Dedifferentiated amniotic fluid mesenchymal stem cell (primary cell): Measurements from ENCODE around the gene ATRN.
"Not testable (repeated sequence)": the region's sequence is repeated elsewhere in the genome, so short reads cannot be mapped to it uniquely, and the experiment has no call there.

Experiments used
- DNase-seq: peaks from one replicate; pipeline ENCODE4 v3.0.0-alpha.2; 2016; ENCODE audit errors: extremely low spot score

Gene ATRN

GRCh38 chr20:3515379-3516170 lies 44.8 kb downstream of the ATRN start:
- no peak for DNase-seq

DNA sequence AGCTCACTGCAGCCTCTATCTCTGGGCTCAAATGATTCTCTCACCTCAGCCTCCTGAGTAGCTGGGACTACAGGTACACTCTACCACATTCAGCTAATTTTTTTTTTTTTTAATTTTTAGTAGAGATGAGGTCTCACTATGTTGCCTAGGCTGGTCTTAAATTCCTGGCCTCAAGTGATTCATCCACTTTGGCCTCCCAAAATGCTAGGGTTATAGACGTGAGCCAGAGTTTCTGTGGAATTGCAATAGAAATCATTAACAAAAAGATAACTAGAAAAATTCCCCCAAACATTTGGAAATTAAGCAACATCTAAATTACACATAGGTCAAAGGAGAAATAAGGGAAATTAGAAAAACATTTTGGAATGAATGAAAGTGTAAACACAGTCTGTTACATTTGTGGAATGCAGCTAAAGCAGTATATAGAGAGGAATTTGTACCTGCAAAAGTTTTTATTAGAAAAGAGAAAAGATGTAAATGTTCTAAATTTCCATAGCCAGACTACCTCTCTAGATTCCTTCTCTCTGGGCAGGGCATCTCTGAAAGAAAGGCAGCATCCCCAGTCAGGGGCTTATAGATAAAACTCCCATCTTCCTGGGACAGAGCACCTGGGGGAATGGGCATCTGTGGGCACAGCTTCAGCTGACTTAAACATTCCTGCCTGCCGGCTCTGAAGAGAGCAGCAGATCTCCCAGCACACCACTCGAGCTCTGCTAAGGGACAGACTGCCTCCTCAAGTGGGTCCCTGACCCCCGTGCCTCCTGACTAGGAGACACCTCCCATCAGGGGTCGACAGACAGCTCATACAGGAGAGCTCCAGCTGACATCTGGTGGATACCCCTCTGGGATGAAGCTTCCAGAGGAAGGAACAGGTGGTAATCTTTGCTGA lies 51.3 kb downstream of the ATRN start:
- DNase-seq, result no peak

GRCh38 chr20:3524696-3525095 lies 53.9 kb downstream of the ATRN start:
- not testable (repeated sequence) for DNase-seq

DNA sequence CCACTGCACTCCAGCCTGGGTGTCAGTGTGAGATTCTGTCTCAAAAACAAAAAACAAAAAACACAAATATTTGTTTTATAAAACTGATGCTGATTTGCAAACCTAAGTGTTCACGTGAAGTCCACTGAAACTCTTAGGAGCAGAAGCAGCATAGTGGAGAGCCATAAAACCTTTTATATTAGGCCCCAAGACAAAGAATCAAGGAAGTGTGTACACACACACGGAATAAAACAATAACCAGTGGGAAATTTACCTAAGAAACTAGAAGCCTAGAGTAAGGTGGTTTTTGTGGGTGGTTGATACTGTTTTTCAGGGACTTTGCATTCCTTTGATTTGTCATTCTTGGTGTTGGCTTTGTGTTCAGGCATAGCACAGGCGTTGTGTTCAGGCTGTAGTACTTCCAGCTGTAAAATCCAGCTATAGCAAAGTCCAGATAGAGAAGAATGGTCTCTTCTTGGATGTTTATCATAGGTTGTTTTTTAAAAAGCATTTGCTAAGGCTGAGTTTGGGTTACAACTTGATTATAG lies 61.3 kb downstream of the ATRN start:
- DNase-seq, result no peak

- DNase-seq, result not testable (repeated sequence)
Measured at GRCh38 chr20:3537733-3538132, 66.9 kb downstream of the ATRN start.

DNA sequence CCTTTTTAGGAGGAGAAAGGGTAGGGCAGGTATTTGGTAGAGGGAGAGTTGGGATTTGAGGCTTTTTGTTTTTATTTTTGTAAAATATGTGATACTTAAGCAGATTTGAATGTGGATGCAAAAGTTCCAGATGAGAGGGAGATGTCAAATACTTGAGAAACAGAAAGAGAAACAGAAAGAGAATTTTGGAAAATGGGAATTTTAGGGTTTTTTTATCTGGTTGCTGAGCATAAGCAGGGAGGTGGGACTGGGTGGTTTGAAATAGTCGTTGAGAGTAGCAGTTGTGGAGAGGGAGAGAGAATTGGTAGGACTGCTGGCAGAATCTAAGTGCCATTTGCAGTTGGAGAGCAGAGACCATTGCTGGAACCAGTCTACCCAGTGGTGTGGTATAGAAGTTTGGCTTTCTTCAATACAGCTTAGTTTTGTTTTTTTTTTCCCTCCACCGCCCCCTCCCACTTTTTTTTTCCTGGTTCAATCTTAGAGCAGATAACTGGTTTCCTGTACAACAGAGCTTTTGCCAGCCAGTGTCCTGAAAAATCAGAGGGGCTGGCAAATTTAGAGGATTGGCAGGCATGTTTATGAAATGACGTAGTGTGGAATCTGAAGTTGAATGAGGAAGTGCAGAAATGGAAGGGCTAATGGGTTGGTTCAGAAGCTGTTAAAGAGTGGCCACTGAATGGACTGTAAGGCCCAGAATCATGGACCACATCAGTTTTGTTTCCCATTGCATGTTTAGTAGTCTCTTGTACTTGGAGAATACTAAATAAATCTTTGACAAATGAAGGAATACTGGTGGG lies 68.7 kb downstream of the ATRN start:
- no peak for DNase-seq

- DNase-seq, result no peak
Measured at GRCh38 chr20:3541887-3542721, 71.3 kb downstream of the ATRN start.

- no peak for DNase-seq
Measured at GRCh38 chr20:3543901-3544507, 73.2 kb downstream of the ATRN start.

GRCh38 chr20:3545401-3545925 lies 74.6 kb downstream of the ATRN start:
- no peak for DNase-seq

DNA sequence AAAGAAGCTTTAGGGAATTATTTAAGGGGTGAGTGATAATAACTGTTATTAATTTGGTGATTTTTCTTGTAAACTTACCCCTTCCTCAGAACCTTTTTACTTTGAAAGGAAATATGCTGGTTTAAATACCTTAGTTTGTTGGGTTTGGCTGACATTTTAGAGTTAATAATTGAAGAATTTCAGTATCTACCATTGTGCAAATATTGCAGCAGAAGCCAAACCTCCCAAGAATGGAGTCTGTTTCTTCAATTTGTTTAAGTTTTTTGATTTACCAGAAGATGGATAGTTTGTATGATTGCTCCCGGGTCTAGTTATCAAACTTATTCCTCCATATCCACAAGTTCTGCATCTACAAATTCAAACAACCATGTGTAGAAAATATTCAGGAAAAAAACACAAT lies 77.1 kb downstream of the ATRN start:
- no peak for DNase-seq

- DNase-seq, result no peak
Measured at GRCh38 chr20:3550837-3551236, 80.0 kb downstream of the ATRN start.

DNA sequence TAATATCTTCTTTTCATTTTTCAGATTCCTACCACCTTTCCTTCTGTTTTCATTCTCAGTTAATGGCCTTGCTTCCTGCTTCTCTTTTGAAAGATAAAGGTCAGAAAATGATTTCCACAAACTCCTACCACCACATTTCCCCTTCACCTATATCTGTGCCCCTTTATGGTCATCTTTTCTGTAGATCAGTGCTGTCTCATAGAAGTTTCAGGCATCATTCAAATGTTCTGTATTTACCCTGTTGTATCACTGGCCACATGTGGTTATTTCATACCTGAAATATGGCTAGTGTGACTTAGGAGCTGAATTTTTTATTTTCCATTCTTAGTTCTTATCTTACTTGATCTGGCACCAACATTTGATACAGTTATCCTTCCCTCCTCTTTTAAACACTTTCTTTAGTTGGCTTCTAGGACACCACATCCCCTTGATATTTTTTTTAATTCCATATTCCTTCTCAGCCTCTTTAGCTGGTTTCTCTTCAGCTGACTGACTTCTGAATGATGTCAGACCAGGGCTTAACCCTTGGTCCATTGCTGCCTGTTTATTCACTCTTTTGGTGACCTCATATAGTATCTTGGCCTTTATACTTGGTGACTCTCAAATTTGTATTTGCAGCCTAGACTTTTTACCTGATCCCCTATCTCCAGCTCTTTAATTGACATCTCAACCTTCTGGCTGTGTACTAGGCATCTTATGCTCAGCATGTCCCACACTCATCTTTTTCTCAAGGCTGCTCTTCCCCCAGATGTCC lies 81.0 kb downstream of the ATRN start:
- no peak for DNase-seq

DNA sequence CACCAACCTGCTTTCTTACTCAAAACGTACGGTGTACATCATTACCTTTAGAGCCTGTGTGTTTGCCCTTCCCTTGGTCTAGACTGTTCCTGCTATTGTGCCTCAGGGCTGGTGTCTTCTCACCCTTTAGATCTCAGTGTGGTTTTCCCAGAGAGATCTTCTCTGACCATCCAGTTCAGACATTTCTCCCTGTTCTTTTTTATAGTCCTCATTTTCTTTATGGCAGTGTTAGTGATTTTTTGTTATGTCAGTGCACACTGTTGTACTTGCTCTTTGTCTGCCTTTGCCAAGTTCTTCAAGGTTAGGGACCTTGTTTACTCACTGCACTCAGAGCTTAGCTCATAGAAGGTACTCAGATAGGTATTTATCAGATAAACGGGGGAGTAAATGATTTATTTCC lies 82.8 kb downstream of the ATRN start:
- no peak for DNase-seq

- no peak for DNase-seq
Measured at GRCh38 chr20:3557237-3557785, 86.5 kb downstream of the ATRN start.

- no peak for DNase-seq
Measured at GRCh38 chr20:3559231-3559630, 88.4 kb downstream of the ATRN start.

DNA sequence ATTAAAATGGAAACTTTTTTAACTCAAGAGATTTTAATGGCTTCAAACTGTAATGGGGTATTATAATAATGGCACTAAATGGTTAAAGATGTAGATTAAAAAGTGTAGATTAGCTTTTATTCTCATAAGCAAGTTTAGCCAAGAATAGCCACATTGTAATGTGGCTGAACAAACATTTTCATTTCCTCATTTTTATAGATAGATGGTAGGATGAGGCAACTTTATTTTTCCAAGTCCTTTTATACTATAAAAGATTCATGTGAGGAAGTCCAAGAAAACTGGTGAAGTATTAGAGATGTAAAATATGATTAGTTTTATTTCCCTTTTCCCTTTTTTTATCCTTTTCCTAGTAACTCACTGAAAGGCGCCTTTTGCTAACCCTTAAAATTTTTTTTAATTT lies 88.8 kb downstream of the ATRN start:
- DNase-seq, result no peak

- no peak for DNase-seq
Measured at GRCh38 chr20:3560162-3560561, 89.3 kb downstream of the ATRN start.

DNA sequence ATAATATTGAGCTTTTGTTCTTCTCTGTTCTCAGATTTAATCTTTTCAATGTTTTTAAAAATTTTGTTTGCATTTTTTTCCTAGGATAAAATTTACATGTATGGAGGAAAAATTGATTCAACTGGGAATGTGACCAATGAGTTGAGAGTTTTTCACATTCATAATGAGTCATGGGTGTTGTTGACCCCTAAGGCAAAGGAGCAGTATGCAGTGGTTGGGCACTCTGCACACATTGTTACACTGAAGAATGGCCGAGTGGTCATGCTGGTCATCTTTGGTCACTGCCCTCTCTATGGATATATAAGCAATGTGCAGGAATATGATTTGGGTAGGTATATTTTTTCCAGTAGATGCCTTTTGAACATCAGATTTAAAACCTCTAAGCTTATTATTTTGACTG lies 89.8 kb downstream of the ATRN start:
- DNase-seq, result no peak

GRCh38 chr20:3563133-3563532 lies 92.3 kb downstream of the ATRN start:
- no peak for DNase-seq
